ENCODE data around the gene METTL25.

The METTL25 gene

DNA sequence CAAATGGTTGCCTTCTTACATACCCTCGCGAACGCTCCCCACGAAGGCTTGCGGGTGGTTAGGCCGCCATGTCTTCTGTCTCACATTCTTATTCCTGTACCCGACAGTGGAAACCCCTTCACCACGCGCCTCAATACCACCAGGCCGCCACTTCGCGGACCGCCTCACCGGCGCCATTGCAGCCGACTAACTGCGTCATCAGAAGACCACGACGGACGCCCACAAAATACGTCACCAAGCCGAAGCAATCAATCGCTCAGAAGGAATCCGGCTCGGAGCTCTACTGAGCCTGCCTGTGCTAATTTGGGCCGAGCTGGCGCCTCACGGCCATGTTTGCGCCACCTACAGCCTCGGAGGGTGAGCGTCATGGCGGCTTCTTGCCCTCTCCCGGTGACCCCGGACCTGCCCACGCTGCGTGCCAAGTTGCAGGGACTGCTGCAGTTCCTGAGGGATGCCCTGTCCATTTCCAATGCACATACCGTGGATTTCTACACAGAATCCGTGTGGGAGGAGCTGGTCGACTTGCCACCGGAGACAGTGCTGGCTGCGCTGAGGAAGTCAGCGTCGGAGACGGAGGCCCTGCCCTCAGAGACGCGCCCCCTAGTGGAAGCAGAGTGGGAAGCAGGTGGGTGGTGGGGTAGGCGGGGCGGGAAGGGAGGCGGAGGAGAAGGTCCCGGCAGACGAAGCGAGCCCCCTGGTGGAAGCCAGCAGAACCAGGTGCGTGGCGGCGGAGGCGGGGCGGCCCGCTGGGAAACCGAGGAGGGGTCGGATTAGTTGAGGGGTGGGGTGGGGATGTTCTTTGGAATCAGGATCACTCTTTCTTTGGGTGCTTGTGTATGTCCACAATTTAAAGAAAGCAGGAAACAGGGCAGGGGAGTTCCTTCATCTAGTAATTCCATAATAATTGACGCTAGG is at the start of gene METTL25, which contains the start of gene CCDC59:
METTL25 (plus strand) TSS at position 330 of the 915 bp plus-strand sequence; CDS start at position 367, 37 bp downstream.
CCDC59 (minus strand) TSS at position 188 of the 915 bp plus-strand sequence; CDS start at position 177, 11 bp downstream.
- H3K9me3 ChIP-seq (replicated peaks in 1 of 11), result peaks cover 0 to 6% (median 0%) of the 10 kb centered on the region in 11 experiments; a peak in 3 of 22 replicates
- H3K9ac ChIP-seq, result peak within 1 kb of the TSS; percentile 92 to 99 (median 97)
- peaks cover 0 to 46% (median 17%) of the 10 kb centered on the region in 11 experiments; a peak in 10 of 22 replicates for H4K20me1 ChIP-seq
- peak within 1 kb of the TSS; percentile 96 to 99 (median 97) for H3K27ac ChIP-seq
- peaks cover 21 to 36% (median 29%) of the 10 kb centered on the region in 10 experiments for H3K4me1 ChIP-seq
- TF ChIP-seq Cebpa-rat (IDR thresholded peaks at IDR 0.05), result no peak
- H3K4me2 ChIP-seq, result peak within 1 kb of the TSS; percentile 86 to 99 (median 93)
- no peaks in the 10 kb centered on the region for H3K27me3 ChIP-seq
- H3K36me3 ChIP-seq, result peaks cover 31 to 40% (median 35%) of the 10 kb centered on the region in 11 experiments
- peak within 1 kb of the TSS; percentile 81 to 99 (median 89) for H3K4me3 ChIP-seq

DNA sequence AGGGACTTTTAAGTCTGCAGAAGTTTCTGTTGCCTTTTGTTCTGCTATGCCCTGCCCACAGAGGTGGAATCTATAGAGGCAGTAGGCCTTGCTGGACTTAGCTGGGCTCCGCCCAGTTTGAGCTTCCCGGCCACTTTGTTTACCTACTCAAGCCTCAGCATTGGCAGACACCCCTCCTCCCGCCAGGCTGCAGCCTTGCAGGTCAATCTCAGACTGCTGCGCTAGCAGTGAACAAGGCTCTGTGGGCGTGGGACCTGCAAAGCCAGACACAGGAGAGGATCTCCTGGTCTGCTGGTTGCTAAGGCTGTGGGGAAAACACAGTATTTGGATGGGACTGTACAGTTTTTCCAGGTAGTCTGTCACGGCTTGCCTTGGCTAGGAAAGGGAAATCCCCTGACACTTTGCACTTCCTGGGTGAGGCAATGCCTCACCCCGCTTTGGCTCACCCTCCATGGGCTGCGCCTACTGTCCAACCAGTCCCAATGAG is 43.9 kb upstream of the METTL25 start:
- no peak overlapping the region for H3K4me2 ChIP-seq
- no peaks in the 10 kb centered on the region for H3K36me3 ChIP-seq
- no peak overlapping the region for H3K4me3 ChIP-seq
- no peak for TF ChIP-seq Cebpa-rat (IDR thresholded peaks at IDR 0.05)
- H3K4me1 ChIP-seq, result no peaks in the 10 kb centered on the region
- no peak overlapping the region for H3K27ac ChIP-seq
- H3K9me3 ChIP-seq (replicated peaks in 1 of 11), result no peaks in the 10 kb centered on the region
- no peak overlapping the region for H3K9ac ChIP-seq
- no peaks in the 10 kb centered on the region for H4K20me1 ChIP-seq
- no peaks in the 10 kb centered on the region for H3K27me3 ChIP-seq

GRCh38 chr12:82319276-82319675 is 39.1 kb upstream of the METTL25 start:
- Histone ChIP-seq H4K20me1 (no peaks in the 10 kb centered on the region), H3K27me3 (no peaks in the 10 kb centered on the region), H3K27ac (no peak overlapping the region), H3K4me1 (no peaks in the 10 kb centered on the region), H3K9me3 (replicated peaks in 1 of 11) (no peaks in the 10 kb centered on the region), H3K4me2 (no peak overlapping the region), H3K9ac (no peak overlapping the region), H3K36me3 (no peaks in the 10 kb centered on the region), H3K4me3 (no peak overlapping the region)
- no peak for TF ChIP-seq Cebpa-rat (IDR thresholded peaks at IDR 0.05)

- Histone ChIP-seq H3K9ac (no peak overlapping the region), H3K9me3 (replicated peaks in 1 of 11) (no peaks in the 10 kb centered on the region), H4K20me1 (no peaks in the 10 kb centered on the region), H3K36me3 (no peaks in the 10 kb centered on the region), H3K4me3 (no peak overlapping the region), H3K4me2 (no peak overlapping the region), H3K4me1 (no peaks in the 10 kb centered on the region), H3K27ac (no peak overlapping the region), H3K27me3 (no peaks in the 10 kb centered on the region)
- no peak for TF ChIP-seq Cebpa-rat (IDR thresholded peaks at IDR 0.05)
Observed at GRCh38 chr12:82325540-82326336, 32.6 kb upstream of the METTL25 start.

DNA sequence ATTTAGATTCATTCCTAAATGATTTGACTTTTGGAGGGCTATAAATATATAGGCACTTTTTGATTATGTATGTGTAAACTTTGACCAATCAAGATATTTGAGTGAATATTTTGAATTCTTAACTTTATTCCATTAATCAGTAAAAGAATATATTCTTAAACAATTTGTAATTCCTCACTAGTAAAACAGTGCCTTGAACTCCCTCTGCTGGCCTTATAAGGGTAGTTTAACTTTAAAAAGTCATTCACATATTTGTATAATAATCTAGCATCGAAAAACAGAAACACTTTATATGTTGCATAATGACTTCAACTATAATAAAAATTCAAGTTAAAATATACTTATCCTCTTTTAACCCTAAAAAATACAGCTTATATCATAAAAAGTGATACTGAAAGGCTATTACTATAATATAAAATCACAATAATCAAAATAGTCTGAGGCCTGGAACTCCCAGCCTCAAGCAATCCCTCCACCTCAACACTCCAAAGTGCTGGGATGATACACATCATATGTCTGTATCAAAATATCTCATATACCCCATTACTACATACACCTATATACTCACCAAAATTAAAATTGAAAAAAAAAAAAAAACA is 31.3 kb upstream of the METTL25 start:
- Histone ChIP-seq H4K20me1 (no peaks in the 10 kb centered on the region), H3K27ac (no peak overlapping the region), H3K4me3 (no peak overlapping the region), H3K9ac (no peak overlapping the region), H3K4me1 (no peaks in the 10 kb centered on the region), H3K36me3 (no peaks in the 10 kb centered on the region), H3K9me3 (replicated peaks in 1 of 11) (no peaks in the 10 kb centered on the region), H3K4me2 (no peak overlapping the region), H3K27me3 (no peaks in the 10 kb centered on the region)
- TF ChIP-seq Cebpa-rat (IDR thresholded peaks at IDR 0.05), result no peak

DNA sequence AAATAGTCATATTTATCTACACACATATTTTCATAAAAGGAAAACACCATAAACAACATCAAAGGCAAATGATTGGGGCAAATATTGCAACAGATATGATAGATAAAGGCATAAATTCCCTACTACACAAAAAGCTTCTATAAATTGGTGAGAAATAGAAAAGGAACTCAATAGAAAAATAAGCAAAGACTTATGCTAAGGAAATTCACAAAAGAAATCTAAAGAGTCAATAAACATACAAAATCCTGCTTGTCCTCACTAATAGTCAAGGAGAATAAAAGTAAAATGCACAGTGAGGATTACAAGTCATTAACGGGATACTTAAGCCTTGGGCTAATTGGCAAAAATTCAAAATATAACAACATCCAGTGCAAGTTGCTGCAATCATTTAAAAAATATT is 30.5 kb upstream of the METTL25 start:
- H3K9me3 ChIP-seq (replicated peaks in 1 of 11), result no peaks in the 10 kb centered on the region
- H3K4me1 ChIP-seq, result no peaks in the 10 kb centered on the region
- no peaks in the 10 kb centered on the region for H4K20me1 ChIP-seq
- H3K4me2 ChIP-seq, result no peak overlapping the region
- no peak for TF ChIP-seq Cebpa-rat (IDR thresholded peaks at IDR 0.05)
- H3K9ac ChIP-seq, result no peak overlapping the region
- H3K27ac ChIP-seq, result no peak overlapping the region
- H3K27me3 ChIP-seq, result no peaks in the 10 kb centered on the region
- no peak overlapping the region for H3K4me3 ChIP-seq
- no peaks in the 10 kb centered on the region for H3K36me3 ChIP-seq

DNA sequence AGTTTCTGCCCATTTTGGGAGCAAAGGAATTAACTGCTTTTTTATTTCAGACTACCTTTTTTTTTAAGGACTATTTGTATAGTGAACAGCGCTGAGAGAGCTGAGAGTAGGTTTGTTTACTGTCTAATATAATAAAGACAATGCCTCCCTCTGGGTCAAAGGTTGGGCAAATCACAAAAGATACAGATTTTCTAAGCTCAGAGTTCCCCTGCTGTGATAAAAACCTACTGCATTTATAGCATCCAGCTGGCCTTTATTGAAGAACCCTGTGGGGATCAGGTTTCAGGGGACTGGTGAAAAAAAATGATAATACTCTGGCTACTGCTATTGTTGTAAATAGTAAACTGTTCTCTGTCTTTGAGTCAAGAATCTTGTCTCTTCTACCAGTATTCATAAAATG is 28.8 kb upstream of the METTL25 start:
- H3K4me2 ChIP-seq, result no peak overlapping the region

DNA sequence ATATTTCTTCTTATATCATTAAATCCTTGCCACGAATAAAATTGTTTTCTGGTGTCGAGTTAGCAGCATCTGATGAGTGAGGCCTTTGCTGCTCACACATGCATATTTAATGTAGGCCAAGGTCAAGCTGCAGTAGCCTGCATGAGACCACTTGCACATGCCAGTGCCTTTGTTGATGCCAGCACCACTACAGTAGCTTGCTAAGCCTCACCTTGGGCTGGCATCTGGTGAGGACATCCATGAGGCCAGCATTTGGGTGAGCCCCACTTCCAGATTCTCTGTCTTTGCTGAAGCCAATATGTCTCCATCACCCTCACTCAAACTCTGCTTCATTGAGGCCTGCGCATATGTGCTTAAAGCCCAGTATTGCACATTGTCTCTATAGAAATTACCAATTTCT is 8.2 kb upstream of the METTL25 start:
- H3K9ac ChIP-seq, result no peak overlapping the region
- no peaks in the 10 kb centered on the region for H3K9me3 ChIP-seq (replicated peaks in 1 of 11)
- no peak overlapping the region for H3K4me3 ChIP-seq
- no peaks in the 10 kb centered on the region for H3K4me1 ChIP-seq
- no peak overlapping the region for H3K27ac ChIP-seq
- H3K36me3 ChIP-seq, result peaks cover 61 to 78% (median 67%) of the 10 kb centered on the region in 11 experiments
- TF ChIP-seq Cebpa-rat (IDR thresholded peaks at IDR 0.05), result no peak
- no peaks in the 10 kb centered on the region for H3K27me3 ChIP-seq
- H3K4me2 ChIP-seq, result no peak overlapping the region
- H4K20me1 ChIP-seq, result peaks cover 0 to 51% (median 5%) of the 10 kb centered on the region in 11 experiments; a peak in 9 of 22 replicates

More for the DNA sequence above, 28.8 kb upstream of the METTL25 start:
- H3K27me3 ChIP-seq, result no peaks in the 10 kb centered on the region
- no peak overlapping the region for H3K27ac ChIP-seq
- no peak overlapping the region for H3K4me3 ChIP-seq
- H3K36me3 ChIP-seq, result no peaks in the 10 kb centered on the region
- H3K9me3 ChIP-seq (replicated peaks in 1 of 11), result no peaks in the 10 kb centered on the region
- TF ChIP-seq Cebpa-rat (IDR thresholded peaks at IDR 0.05), result no peak
- H3K9ac ChIP-seq, result no peak overlapping the region
- H3K4me1 ChIP-seq, result no peaks in the 10 kb centered on the region
- H4K20me1 ChIP-seq, result no peaks in the 10 kb centered on the region

- Histone ChIP-seq H3K9ac (no peak overlapping the region), H3K4me3 (no peak overlapping the region), H3K4me2 (no peak overlapping the region), H3K27ac (no peak overlapping the region), H3K9me3 (replicated peaks in 1 of 11) (no peaks in the 10 kb centered on the region), H3K36me3 (peaks cover 73 to 90% (median 79%) of the 10 kb centered on the region in 11 experiments), H3K4me1 (peaks cover 4 to 11% (median 7%) of the 10 kb centered on the region in 10 experiments; a peak in 18 of 20 replicates), H4K20me1 (peaks cover 0 to 63% (median 16%) of the 10 kb centered on the region in 11 experiments; a peak in 10 of 22 replicates), H3K27me3 (no peaks in the 10 kb centered on the region)
- TF ChIP-seq Cebpa-rat (IDR thresholded peaks at IDR 0.05), result no peak
Observed at GRCh38 chr12:82351390-82351789, 6.9 kb upstream of the METTL25 start.
